ENCODE measurements around the gene SCYL3.
"Not testable (repeated sequence)": the region's sequence is repeated elsewhere in the genome, so short reads cannot be mapped to it uniquely, and the experiment has no call there.

Gene SCYL3

GRCh38 chr1:169867012-169867675 is 26.6 kb downstream of the SCYL3 start:
- Histone ChIP-seq H3K27ac (no peak overlapping the region), H3K9ac (no peak overlapping the region), H3K4me2 (no peak overlapping the region), H3K4me1 (ENCODE audit: low read depth, poor library complexity, severe bottlenecking) (no peaks in the 10 kb centered on the region), H3K36me3 (ENCODE audit: insufficient read depth) (no peaks in the 10 kb centered on the region; the same call in 1 of the 2 replicates), H3K79me2 (ENCODE audit: insufficient read depth, low read depth) (no peaks in the 10 kb centered on the region), H3K4me3 (IDR thresholded peaks at IDR 0.05; ENCODE audit: insufficient read depth, low read depth, low read length) (no peak overlapping the region), H4K20me1 (ENCODE audit: insufficient read depth) (no peaks in the 10 kb centered on the region), H2AFZ (ENCODE audit: low read depth) (no peak overlapping the region), H3K27me3 (ENCODE audit: insufficient read depth, low read depth) (no peaks in the 10 kb centered on the region)
- no peak for TF ChIP-seq CTCF (conservative IDR thresholded peaks at IDR 0.05; ENCODE audit: low read depth, low read length)

- no peaks in the 10 kb centered on the region for H3K79me2 ChIP-seq (ENCODE audit: insufficient read depth, low read depth)
- H3K27ac ChIP-seq: no peak overlapping the region
- no peaks in the 10 kb centered on the region for H3K27me3 ChIP-seq (ENCODE audit: insufficient read depth, low read depth)
- no peak overlapping the region for H3K4me3 ChIP-seq (IDR thresholded peaks at IDR 0.05; ENCODE audit: insufficient read depth, low read depth, low read length)
- no peak overlapping the region for H3K4me2 ChIP-seq
- H3K9ac ChIP-seq: no peak overlapping the region
- no peaks in the 10 kb centered on the region for H4K20me1 ChIP-seq (ENCODE audit: insufficient read depth)
- no peak for TF ChIP-seq CTCF (conservative IDR thresholded peaks at IDR 0.05; ENCODE audit: low read depth, low read length)
- no peaks in the 10 kb centered on the region; the same call in 1 of the 2 replicates for H3K36me3 ChIP-seq (ENCODE audit: insufficient read depth)
- no peak overlapping the region for H2AFZ ChIP-seq (ENCODE audit: low read depth)
- no peaks in the 10 kb centered on the region for H3K4me1 ChIP-seq (ENCODE audit: low read depth, poor library complexity, severe bottlenecking)
Observed at GRCh38 chr1:169866577-169866976, 27.1 kb downstream of the SCYL3 start.

- not testable (repeated sequence) for H3K36me3 ChIP-seq (ENCODE audit: insufficient read depth); H3K27ac ChIP-seq; H3K79me2 ChIP-seq (ENCODE audit: insufficient read depth, low read depth); H3K4me1 ChIP-seq (ENCODE audit: low read depth, poor library complexity, severe bottlenecking); H3K4me3 ChIP-seq (IDR thresholded peaks at IDR 0.05; ENCODE audit: insufficient read depth, low read depth, low read length); H3K27me3 ChIP-seq (ENCODE audit: insufficient read depth, low read depth); H4K20me1 ChIP-seq (ENCODE audit: insufficient read depth); H2AFZ ChIP-seq (ENCODE audit: low read depth); H3K4me2 ChIP-seq; H3K9ac ChIP-seq
Observed at GRCh38 chr1:169864531-169864930, 29.2 kb downstream of the SCYL3 start.

GRCh38 chr1:169860750-169861149 is 32.9 kb downstream of the SCYL3 start:
- Histone ChIP-seq H2AFZ (ENCODE audit: low read depth) (no peak overlapping the region), H3K27ac (no peak overlapping the region), H3K4me3 (IDR thresholded peaks at IDR 0.05; ENCODE audit: insufficient read depth, low read depth, low read length) (no peak overlapping the region), H3K36me3 (ENCODE audit: insufficient read depth) (peaks cover 2% of the 10 kb centered on the region; the same call in 1 of the 2 replicates), H3K4me1 (ENCODE audit: low read depth, poor library complexity, severe bottlenecking) (no peaks in the 10 kb centered on the region), H3K9ac (no peak overlapping the region), H3K27me3 (ENCODE audit: insufficient read depth, low read depth) (no peaks in the 10 kb centered on the region), H4K20me1 (ENCODE audit: insufficient read depth) (no peaks in the 10 kb centered on the region), H3K79me2 (ENCODE audit: insufficient read depth, low read depth) (no peaks in the 10 kb centered on the region), H3K4me2 (no peak overlapping the region)
- no peak for TF ChIP-seq CTCF (conservative IDR thresholded peaks at IDR 0.05; ENCODE audit: low read depth, low read length)

- H3K4me3 ChIP-seq (IDR thresholded peaks at IDR 0.05; ENCODE audit: insufficient read depth, low read depth, low read length): no peak overlapping the region
- no peaks in the 10 kb centered on the region for H3K4me1 ChIP-seq (ENCODE audit: low read depth, poor library complexity, severe bottlenecking)
- no peak overlapping the region for H3K27ac ChIP-seq
- no peak overlapping the region for H3K4me2 ChIP-seq
- no peak for TF ChIP-seq CTCF (conservative IDR thresholded peaks at IDR 0.05; ENCODE audit: low read depth, low read length)
- H3K79me2 ChIP-seq (ENCODE audit: insufficient read depth, low read depth): no peaks in the 10 kb centered on the region
- H3K36me3 ChIP-seq (ENCODE audit: insufficient read depth): peaks cover 8% of the 10 kb centered on the region; the same call in 1 of the 2 replicates
- no peaks in the 10 kb centered on the region for H4K20me1 ChIP-seq (ENCODE audit: insufficient read depth)
- no peak overlapping the region for H2AFZ ChIP-seq (ENCODE audit: low read depth)
- no peak overlapping the region for H3K9ac ChIP-seq
- H3K27me3 ChIP-seq (ENCODE audit: insufficient read depth, low read depth): no peaks in the 10 kb centered on the region
Observed at GRCh38 chr1:169860187-169860586, 33.5 kb downstream of the SCYL3 start.
